Ishikawa (cell line): ENCODE measurements around the gene MAP2K6.

Experiments used
- CEBPB ChIP-seq: IDR thresholded peaks from 2 replicates; pipeline ENCODE4 v1.6.1; 2012
- CREB1 ChIP-seq: IDR thresholded peaks from 2 replicates; pipeline ENCODE4 v1.6.1; 2012; ENCODE audit warnings: low read depth
- EGR1 ChIP-seq: IDR thresholded peaks from 2 replicates; pipeline ENCODE4 v1.6.1; 2012
- EP300 ChIP-seq: IDR thresholded peaks from 2 replicates; pipeline ENCODE4 v1.6.1; 2012; ENCODE audit warnings: borderline replicate concordance
- FOXM1 ChIP-seq: IDR thresholded peaks from 2 replicates; pipeline ENCODE4 v1.6.1; 2012; ENCODE audit warnings: low read depth, borderline replicate concordance
- NFIC ChIP-seq: IDR thresholded peaks from 2 replicates; pipeline ENCODE4 v1.6.1; 2012
- RAD21 ChIP-seq: IDR thresholded peaks from 2 replicates; pipeline ENCODE4 v1.6.1; 2012; ENCODE audit warnings: low read depth
- REST ChIP-seq: IDR thresholded peaks from 2 replicates; pipeline ENCODE4 v1.6.1; 2012; ENCODE audit warnings: low read depth, mild to moderate bottlenecking
- TAF1 ChIP-seq: IDR thresholded peaks from 2 replicates; pipeline ENCODE4 v1.6.1; 2012; ENCODE audit warnings: low read depth, mild to moderate bottlenecking
- TCF12 ChIP-seq: IDR thresholded peaks from 2 replicates; pipeline ENCODE4 v1.6.1; 2012; ENCODE audit warnings: low read depth
- TEAD4 ChIP-seq: IDR thresholded peaks from 2 replicates; pipeline ENCODE4 v1.6.1; 2012
- YY1 ChIP-seq: IDR thresholded peaks from 2 replicates; pipeline ENCODE4 v1.6.1; 2012; ENCODE audit warnings: low read depth
- ZBTB7A ChIP-seq: IDR thresholded peaks from 2 replicates; pipeline ENCODE4 v1.6.1; 2012; ENCODE audit warnings: low read depth
- TF ChIP-seq, protein P1 (sequence below): IDR thresholded peaks from 2 replicates; pipeline ENCODE4 v1.6.1; 2012
- TF ChIP-seq, protein P2 (sequence below): IDR thresholded peaks from 2 replicates; pipeline ENCODE4 v1.6.1; 2012

The MAP2K6 gene

DNA sequence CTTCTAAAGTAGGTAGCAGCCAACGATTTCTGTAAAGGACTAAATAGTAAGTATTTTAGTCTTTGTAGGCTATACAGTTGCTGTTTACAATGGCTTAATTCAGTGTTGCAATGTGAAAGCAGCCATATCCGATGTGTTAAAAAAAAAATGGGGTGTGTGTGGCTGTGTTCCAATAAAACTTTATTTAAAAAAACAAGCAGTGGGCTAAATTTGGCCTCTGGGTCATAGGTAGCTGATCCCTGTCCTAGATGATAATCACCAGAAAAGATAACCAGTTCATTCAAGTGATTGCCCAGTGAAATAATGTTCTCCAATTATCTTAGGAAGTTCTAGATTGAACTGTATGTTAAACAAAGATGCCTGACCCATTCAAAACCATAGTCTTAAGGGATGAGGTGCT lies 124.3 kb downstream of the MAP2K6 start:
- TF ChIP-seq FOXM1 = no peak
- TF ChIP-seq CREB1 = no peak
- no peak for TF ChIP-seq CEBPB
- TF ChIP-seq, protein P1, sequence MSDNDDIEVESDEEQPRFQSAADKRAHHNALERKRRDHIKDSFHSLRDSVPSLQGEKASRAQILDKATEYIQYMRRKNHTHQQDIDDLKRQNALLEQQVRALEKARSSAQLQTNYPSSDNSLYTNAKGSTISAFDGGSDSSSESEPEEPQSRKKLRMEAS = no peak
- TF ChIP-seq YY1 = no peak
- TF ChIP-seq TAF1 = no peak

DNA sequence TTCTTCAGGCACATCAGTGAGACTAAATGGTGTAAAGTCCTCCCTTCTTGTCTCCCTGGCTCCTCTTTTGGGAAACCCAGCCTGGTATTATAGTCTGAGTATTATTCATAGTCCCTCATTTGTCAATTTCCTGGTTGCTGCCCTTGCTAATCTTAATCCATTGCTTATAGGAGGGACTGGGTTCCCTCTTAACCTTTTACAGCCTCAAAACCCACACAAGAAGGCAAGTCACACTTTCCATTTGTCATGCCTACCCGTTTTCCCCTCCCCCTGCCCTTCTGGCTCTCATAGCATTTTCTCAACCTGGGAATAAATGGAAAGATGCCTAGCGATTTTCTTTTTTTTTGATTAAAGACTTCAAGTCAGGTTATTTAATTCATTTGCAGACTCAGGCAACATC lies 124.8 kb downstream of the MAP2K6 start:
- TF ChIP-seq ZBTB7A = no peak
- no peak for TF ChIP-seq TCF12
- TF ChIP-seq TAF1 = no peak
- no peak for TF ChIP-seq EGR1
- no peak for TF ChIP-seq RAD21
- TF ChIP-seq CREB1 = no peak
- no peak for TF ChIP-seq REST
- TF ChIP-seq TEAD4 = no peak
- TF ChIP-seq FOXM1 = no peak
- no peak for TF ChIP-seq CEBPB
- TF ChIP-seq, protein P2, sequence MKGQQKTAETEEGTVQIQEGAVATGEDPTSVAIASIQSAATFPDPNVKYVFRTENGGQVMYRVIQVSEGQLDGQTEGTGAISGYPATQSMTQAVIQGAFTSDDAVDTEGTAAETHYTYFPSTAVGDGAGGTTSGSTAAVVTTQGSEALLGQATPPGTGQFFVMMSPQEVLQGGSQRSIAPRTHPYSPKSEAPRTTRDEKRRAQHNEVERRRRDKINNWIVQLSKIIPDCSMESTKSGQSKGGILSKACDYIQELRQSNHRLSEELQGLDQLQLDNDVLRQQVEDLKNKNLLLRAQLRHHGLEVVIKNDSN = no peak

GRCh38 chr17:69539781-69540319 lies 125.4 kb downstream of the MAP2K6 start:
- no peak for TF ChIP-seq EP300
- TF ChIP-seq YY1 = no peak
- TF ChIP-seq TAF1 = no peak
- TF ChIP-seq ZBTB7A = no peak
- TF ChIP-seq TEAD4 = no peak
- TF ChIP-seq, protein P1 = no peak
- TF ChIP-seq NFIC = no peak
- TF ChIP-seq REST = no peak
- TF ChIP-seq TCF12 = no peak
- no peak for TF ChIP-seq EGR1

- TF ChIP-seq REST = no peak
- no peak for TF ChIP-seq NFIC
- no peak for TF ChIP-seq EP300
- no peak for TF ChIP-seq EGR1
- no peak for TF ChIP-seq CREB1
- TF ChIP-seq RAD21 = no peak
- TF ChIP-seq TCF12 = no peak
- no peak for TF ChIP-seq YY1
- TF ChIP-seq, protein P2 = no peak
- no peak for TF ChIP-seq ZBTB7A
- no peak for TF ChIP-seq FOXM1
- TF ChIP-seq TEAD4 = no peak
- TF ChIP-seq TAF1 = no peak
- no peak for TF ChIP-seq CEBPB
Observed at GRCh38 chr17:69540356-69540755, 125.9 kb downstream of the MAP2K6 start.

DNA sequence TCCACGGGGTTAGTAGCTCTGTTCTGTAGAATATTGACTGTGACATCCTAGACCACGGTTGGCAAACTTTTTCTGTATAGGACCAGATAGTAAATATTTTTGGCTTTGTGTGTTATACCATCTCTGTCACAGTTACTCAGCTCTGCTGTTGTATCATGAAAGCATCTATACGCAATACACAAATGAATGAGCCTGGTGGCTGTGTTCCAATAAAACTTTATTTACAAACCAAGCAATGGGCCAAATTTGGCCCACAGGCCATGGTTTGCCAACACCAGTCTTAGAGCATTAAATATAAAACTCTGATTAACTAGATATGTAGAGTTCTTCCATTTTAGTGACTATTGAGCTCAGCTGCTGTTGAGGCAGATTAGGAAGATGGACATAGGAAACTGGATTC lies 132.7 kb downstream of the MAP2K6 start:
- TF ChIP-seq EP300 (no peak), REST (no peak), EGR1 (no peak), YY1 (no peak), TAF1 (no peak)
